Heart right ventricle (tissue), 16 donors: ENCODE data around the gene NID1. TPM values are rescaled to one million over a fixed set of nuclear protein-coding genes. Genes with fewer than 3 reads are reported as not detected.

Experiments used
- ATAC-seq, 8 donors: fragments of 200-7000 bp; cut with Tn5 transposase; one replicate each; pipeline ENCODE4 v1.9.1; 2020; ENCODE audit warnings: mild to moderate bottlenecking in 8 of 8, moderate library complexity in 8 of 8, moderate number of reproducible peaks in 1 of 8
- DNase-seq, 2 donors: peaks; one replicate each; pipeline ENCODE4 v3.0.0-alpha.2; 2020
- H3K27ac ChIP-seq, 10 donors: fragments of 200-600 bp; sonication (generic) in 2 of 10; one replicate each; pipeline versions ENCODE4 v1.5.0 to v1.8.0; 2020 to 2022; ENCODE audit warnings: mild to moderate bottlenecking in 3 of 10
- H3K27me3 ChIP-seq, 7 donors: fragments of 200-600 bp; one replicate each; pipeline ENCODE4 v1.8.0; 2021 to 2022; ENCODE audit warnings: mild to moderate bottlenecking in 2 of 7
- H3K36me3 ChIP-seq, 9 donors: fragments of 200-600 bp; sonication (generic) in 1 of 9; one replicate each; pipeline versions ENCODE4 v1.5.0 to v1.8.0; 2020 to 2022; ENCODE audit warnings: mild to moderate bottlenecking in 2 of 9
- H3K4me1 ChIP-seq, 9 donors: fragments of 200-600 bp; sonication (generic) in 1 of 9; one replicate each; pipeline versions ENCODE4 v1.5.0 to v1.8.0; 2020 to 2022; ENCODE audit warnings: mild to moderate bottlenecking in 4 of 9
- H3K4me3 ChIP-seq, 10 donors: fragments of 200-600 bp; sonication (generic) in 2 of 10; one replicate each; pipeline versions ENCODE4 v1.5.0 to v1.8.0; 2020 to 2022; ENCODE audit warnings: mild to moderate bottlenecking in 7 of 10, moderate library complexity in 2 of 10
- H3K9me3 ChIP-seq, 11 donors: fragments of 200-600 bp in 10 of 11; sonication (generic) in 2 of 11; one replicate each; pipeline versions ENCODE4 v1.5.0 to v1.8.0; 2013 to 2022; ENCODE audit warnings: mild to moderate bottlenecking in 2 of 11, control low read depth in 1 of 11, moderate library complexity in 1 of 11
- CTCF ChIP-seq, 9 donors: fragments of 200-600 bp; sonication (generic) in 2 of 9; IDR thresholded peaks; one replicate each; pipeline versions ENCODE4 v1.5.0 to v1.8.0; 2021 to 2022; ENCODE audit warnings: antibody characterized with exemption in 9 of 9, mild to moderate bottlenecking in 5 of 9, moderate library complexity in 1 of 9
- WGBS, 2 donors: extraction: QIAGEN DNeasy Blood & Tissue Kit; methylation state at CpG; one replicate each; pipeline ENCODE4 v1.1.7; 2013; ENCODE audit warnings: inconsistent platforms in 1 of 2; 5-methylcytosine and 5-hydroxymethylcytosine counted together
- intact Hi-C, 10 donors: fragments of 100-400 bp; cut with DNase I; formaldehyde crosslinking; loops; one replicate each; pipeline versions ENCODE4 v1.11.1 to v1.14.2; 2022
- polyA plus RNA-seq, 2 donors: library from polyadenylated mRNA; stranded (reverse); fragments of 200-250 nt; gene quantifications; one replicate each; pipeline ENCODE4 v1.2.3, GENCODE V29; 2013
- total RNA-seq, 10 donors: library from RNA; stranded (reverse); fragmentation: NEBNext Ultra II Directional in 3 of 10; extraction: Animal tissue kit (Norgen Biotek cat#: 25700) in 3 of 10; gene quantifications; one replicate each; pipeline versions ENCODE4 v1.2.1 to v1.2.4, GENCODE V29; 2021 to 2023
- donor health status: Arrhythmogenic right ventricular cardiomyopathy.
- donor health status: ischemic (EF 13 %, LVEDD 7.1; RV severe dilation, severe dysfunction).
- donor health status: healthy with polysubstance abuse.
- donor health status: DM: no; HTN: yes; CAD: no.
- donor health status: DM: no; HTN: no; CAD: no.
- donor health status: ischemic (EF 25% LVEDD 6.9; RV normal size, moderate dysfunction).
- donor health status: ischemic (EF 25% LVEDD 5.7; RV mildly dilated, moderate dysfunction).
- donor health status: healthy.
- donor health status: DM: yes; HTN: yes; CAD: no.
- donor health status: Ischemic cardiomyopathy.
- donor health status: ischemic (EF 35%, LVEDD 5.7; RV mildly dilated, moderate dysfunction).
- donor health status: nonischemic (EF 11% LVEDD 7.7; RV severe dilation, severe dysfunction).
- donor health status: DM: yes; HTN: yes; CAD: no.
- donor health status: PGD.
- donor health status: ischemic (EF 29% LVEDD 5.4; RV normal size, mild dysfunction).
- donor health status: nonischemic (EF 23%, LVEDD 6.1; RV moderate dilation, normal function).

The NID1 gene
- total and polyA plus RNA-seq, 12 donors = 30.2 to 120 (median 44.4) TPM

- H3K27ac ChIP-seq = peak overlapping the region in 3 of 10 donors; percentile 12 to 35 (median 32)
- peaks cover 0 to 27% (median 16%) of the 10 kb centered on the region in 9 donors for H3K36me3 ChIP-seq
- no peaks in the 10 kb centered on the region for H3K27me3 ChIP-seq
- peaks cover 14 to 45% (median 30%) of the 10 kb centered on the region in 9 donors for H3K4me1 ChIP-seq
- no peak for TF ChIP-seq CTCF (IDR thresholded peaks at IDR 0.05)
- DNase-seq (no peak), ATAC-seq (peak in 5 of 8 donors; percentile 19 to 44 (median 32))
- 39 to 40% methylated on average over 12 of the region's 12 CpGs for WGBS, 2 donors
- H3K9me3 ChIP-seq = peaks cover 0 to 6% (median 0%) of the 10 kb centered on the region in 11 donors
- no peak overlapping the region for H3K4me3 ChIP-seq
- intact Hi-C loops = no loop called here
Measured at GRCh38 chr1:236052232-236052993, 12.5 kb downstream of the NID1 start.

DNA sequence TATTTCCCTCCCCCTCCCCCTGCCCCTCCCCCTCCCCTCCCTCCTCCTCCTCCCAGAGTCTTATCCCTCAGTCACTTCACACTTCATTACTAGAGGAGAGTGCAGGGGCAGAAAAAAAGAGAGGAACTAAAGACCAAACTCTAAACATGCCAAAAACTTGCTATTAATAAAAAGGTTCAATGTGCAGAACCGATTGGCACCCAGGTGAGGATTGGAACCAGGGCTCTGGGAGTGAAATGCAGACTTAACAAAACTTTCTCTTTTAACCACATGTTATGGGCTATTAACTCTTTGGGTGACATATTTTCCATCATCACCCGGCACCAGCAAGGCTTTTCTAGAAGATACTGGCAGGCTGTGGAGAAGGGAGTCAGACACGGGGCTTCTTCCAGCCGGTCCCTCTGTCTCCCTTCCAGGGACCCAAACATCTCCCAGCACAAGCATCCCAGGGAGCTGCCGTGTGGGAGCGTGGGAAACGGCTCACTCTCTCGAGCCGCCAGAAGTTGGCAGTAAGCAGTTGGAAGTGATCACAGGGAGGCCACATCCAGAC, 13.6 kb downstream of the NID1 start:
- H3K36me3 ChIP-seq = peaks cover 0 to 38% (median 26%) of the 10 kb centered on the region in 9 donors
- peaks cover 17 to 39% (median 26%) of the 10 kb centered on the region in 9 donors for H3K4me1 ChIP-seq
- 21 to 26% methylated on average over 9 of the region's 9 CpGs for WGBS, 2 donors
- peak overlapping the region in 5 of 10 donors; percentile 32 to 67 (median 58) for H3K27ac ChIP-seq
- peaks cover 0 to 6% (median 0%) of the 10 kb centered on the region in 11 donors for H3K9me3 ChIP-seq
- H3K4me3 ChIP-seq = peak overlapping the region in 1 of 10 donors; percentile 21
- TF ChIP-seq CTCF (IDR thresholded peaks at IDR 0.05) = no peak
- DNase-seq (peak; percentile 24 to 34), ATAC-seq (peak; percentile 27 to 80 (median 64))
- H3K27me3 ChIP-seq = no peaks in the 10 kb centered on the region
- intact Hi-C loops = no loop called here

- ATAC-seq = no peak
- intact Hi-C loops = loop anchor here in 1 of 10 donors (10.0 kb wide), 1 partner anchor 841 kb away; no protein-coding TSS in a partner anchor
- no peak for TF ChIP-seq CTCF (IDR thresholded peaks at IDR 0.05)
Measured at GRCh38 chr1:236045771-236046170, 19.1 kb downstream of the NID1 start.

DNA sequence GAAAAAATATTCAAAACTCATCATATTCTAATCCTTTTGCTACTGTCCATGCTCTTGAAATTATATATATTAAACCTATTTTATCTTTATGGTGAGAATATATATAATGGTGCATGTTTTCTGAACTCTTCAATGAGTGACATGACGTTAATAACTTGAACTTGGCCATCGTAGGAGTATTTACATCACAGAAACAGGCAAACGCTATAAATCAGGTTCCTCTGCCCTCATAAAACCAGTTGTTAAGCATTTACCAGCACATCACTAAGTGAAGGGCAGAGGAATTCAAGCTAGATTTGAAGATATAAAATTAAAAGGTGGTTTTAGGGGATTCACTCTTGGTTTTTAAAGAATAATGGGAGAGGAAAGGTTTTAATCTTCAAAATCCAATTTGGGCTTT, 20.5 kb downstream of the NID1 start:
- DNase-seq (no peak), ATAC-seq (no peak)
- intact Hi-C loops = loop anchor here in 1 of 10 donors (10.0 kb wide), 1 partner anchor 840 kb away; no protein-coding TSS in a partner anchor
- Histone ChIP-seq H3K27me3 (no peaks in the 10 kb centered on the region), H3K36me3 (peaks cover 0 to 96% (median 78%) of the 10 kb centered on the region in 9 donors), H3K27ac (no peak overlapping the region), H3K4me1 (peaks cover 5 to 32% (median 17%) of the 10 kb centered on the region in 9 donors), H3K4me3 (no peak overlapping the region), H3K9me3 (no peaks in the 10 kb centered on the region)
- WGBS, 2 donors = 69 to 89% methylated on average over 3 of the region's 3 CpGs
- TF ChIP-seq CTCF (IDR thresholded peaks at IDR 0.05) = no peak

More at GRCh38 chr1:236045771-236046170, 19.1 kb downstream of the NID1 start:
- Histone ChIP-seq H3K4me1 (peaks cover 2 to 30% (median 17%) of the 10 kb centered on the region in 9 donors), H3K27me3 (no peaks in the 10 kb centered on the region), H3K9me3 (no peaks in the 10 kb centered on the region), H3K4me3 (no peak overlapping the region), H3K36me3 (peaks cover 0 to 87% (median 77%) of the 10 kb centered on the region in 9 donors), H3K27ac (no peak overlapping the region)
- DNase-seq = no peak
- 98 to 99% methylated on average over 5 of the region's 5 CpGs for WGBS, 2 donors
